ENCODE data around the gene F3. TPM values are rescaled to one million over a fixed set of nuclear protein-coding genes. Genes with fewer than 3 reads are reported as not detected.
"Not testable (repeated sequence)": the region's sequence is repeated elsewhere in the genome, so short reads cannot be mapped to it uniquely, and the experiment has no call there.

Gene F3
- total RNA-seq: 100 to 1,000 TPM in 1 of 2 donors, 10 to 100 TPM in 1; 72.2 to 116 TPM
- long read RNA-seq, donor 1, transcript F3-201 (6 exons, 2,287 nt): major isoform, 15 of 28 reads
- long read RNA-seq, donor 1, partial matches to known transcripts: 6 of 28 reads
- long read RNA-seq, donor 1, other reads (novel, unspliced or antisense): 5 of 28 reads
- long read RNA-seq, donor 2, transcript F3-201 (6 exons, 2,287 nt): major isoform, 57 of 86 reads
- long read RNA-seq, donor 2, transcript F3-202 (5 exons, 1,879 nt): minor isoform, 8 of 86 reads
- long read RNA-seq, donor 2, partial matches to known transcripts: 15 of 86 reads
- long read RNA-seq, donor 2, other reads (novel, unspliced or antisense): 6 of 86 reads

GRCh38 chr1:94541246-94542087, at the start of gene F3:
Gene F3 (minus strand): TSS chr1:94541759. CDS start chr1:94541636, 123 bp downstream.
- DNase-seq (ENCODE audit: low spot score): peak; percentile 97

DNA sequence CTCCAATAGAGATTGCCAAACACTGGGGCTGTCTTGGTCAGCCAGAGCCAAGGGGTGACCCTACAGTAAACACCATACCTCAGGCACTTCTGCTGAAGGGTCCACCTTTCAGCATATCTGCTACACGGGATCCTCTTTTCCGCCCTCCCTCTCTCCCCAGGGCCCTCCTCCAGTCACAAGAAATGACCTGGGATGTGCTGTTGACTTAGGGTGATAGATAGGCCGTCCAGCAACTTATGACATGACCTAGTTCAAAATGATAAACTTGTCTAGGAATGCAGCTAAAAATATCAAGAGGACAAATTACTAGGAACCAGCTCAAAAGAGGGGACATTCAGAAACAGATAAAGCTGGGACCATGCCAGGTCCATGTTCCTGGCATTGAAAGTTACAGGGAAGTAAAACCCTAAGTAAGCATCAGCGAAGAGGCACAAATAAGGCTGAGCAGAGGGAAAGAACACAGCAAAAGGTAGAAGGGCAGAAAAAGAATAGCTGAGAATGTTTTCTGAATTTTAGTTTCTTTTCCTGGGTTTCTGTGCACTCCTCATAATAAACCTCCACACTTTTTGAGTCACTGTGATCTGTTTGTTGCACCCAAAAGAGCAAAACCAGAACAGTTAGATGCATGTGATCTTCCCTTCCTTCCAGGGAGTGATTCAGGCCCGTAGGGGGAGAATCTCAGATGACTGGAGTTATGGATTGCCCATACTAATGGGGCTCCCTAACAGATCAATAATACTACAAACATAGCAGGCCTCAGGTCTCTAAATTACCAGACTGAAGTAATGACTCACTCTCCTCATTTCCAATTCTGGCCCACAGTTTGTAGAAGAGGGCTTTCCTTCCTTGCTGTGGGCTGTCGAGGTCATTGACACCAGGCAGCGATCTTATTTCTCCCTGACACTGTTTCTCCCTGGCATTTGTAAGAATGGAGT, 48.9 kb upstream of the F3 start:
- no peak for DNase-seq (ENCODE audit: low spot score)
- intact Hi-C loops (cut with DNase I): loop anchor here in 1 of 2 donors (5.0 kb wide), 1 partner anchor 212 kb away; no protein-coding TSS in a partner anchor

More at GRCh38 chr1:94541246-94542087, at the start of gene F3:
- intact Hi-C loops (cut with DNase I): no loop called here

DNA sequence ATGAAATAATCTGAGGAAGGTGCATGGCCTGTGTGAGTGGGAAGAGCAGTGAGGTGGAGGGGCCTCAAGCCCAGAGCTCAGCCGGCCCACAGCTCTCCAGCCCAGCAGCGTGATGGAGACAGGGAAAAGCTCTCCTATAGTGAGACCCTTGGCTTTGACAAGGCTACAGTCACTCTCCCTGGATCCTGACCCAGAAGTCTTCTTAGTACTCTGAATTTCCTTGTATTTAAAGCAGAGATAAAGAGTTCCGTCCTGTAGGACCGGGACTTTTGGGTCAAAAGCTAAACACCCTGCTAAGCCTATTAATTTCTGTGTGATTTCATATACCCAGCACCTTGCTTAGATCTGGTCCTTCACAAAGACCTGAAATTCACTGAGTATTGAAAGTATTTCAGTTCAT, 48.2 kb upstream of the F3 start:
- intact Hi-C loops (cut with DNase I): loop anchor here in 1 of 2 donors (5.0 kb wide), 1 partner anchor 213 kb away; no protein-coding TSS in a partner anchor
- no peak for DNase-seq (ENCODE audit: low spot score)

DNA sequence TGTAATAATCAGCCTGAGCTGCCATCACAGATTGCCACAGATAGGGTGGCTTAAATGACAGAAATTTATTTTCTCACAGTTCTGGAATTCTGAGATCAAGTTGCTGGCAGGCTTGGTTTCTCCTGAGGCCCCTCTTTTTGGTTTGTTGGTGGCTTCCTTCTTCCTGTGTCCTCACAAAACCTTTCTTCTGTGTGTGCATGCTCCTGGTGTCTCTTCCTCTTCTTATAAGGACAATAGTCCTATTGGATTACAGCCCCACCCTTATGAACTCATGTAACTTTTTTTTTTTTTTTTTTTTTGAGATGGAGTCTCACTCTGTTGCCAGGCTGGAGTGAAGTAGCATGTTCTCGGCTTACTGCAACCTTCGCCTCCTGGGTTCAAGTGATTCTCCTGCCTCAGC, 41.0 kb upstream of the F3 start:
- intact Hi-C loops (cut with DNase I): no loop called here
- DNase-seq (ENCODE audit: low spot score): no peak

DNA sequence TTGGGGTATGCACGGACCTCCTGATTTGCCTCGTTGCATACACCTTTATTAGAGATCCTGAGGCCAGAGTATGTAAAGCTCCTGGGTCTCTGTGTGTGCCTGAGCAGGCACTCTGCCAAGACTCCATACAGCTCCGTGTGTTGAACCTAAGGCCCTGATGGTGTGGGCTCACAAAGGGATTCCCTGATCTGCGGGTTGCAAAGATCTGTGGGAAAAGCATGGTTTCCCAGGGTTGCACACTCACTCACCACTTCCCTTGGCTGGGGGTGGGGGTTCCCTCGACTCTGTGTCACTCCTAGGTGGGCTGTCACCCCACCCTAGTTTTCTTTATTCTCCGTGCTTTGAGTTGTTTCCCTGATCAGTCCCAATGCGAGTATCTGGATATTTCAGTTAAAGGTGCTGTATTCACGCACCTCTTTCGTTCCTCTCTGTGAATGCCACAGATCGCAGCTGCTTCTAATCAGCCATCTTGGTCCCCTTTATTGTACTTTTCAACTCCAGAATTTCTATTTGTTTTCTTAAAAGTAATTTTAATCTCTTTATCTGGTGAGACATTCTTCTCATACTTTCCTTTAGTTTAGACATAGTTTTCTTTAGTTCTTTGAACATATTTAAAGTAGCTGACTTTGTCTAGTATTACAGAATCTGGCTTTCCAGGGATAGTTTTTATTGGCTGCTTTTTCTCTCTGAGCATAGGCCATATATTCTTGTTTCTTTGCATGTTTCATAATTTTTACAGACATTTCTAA, 39.0 kb upstream of the F3 start:
- DNase-seq (ENCODE audit: low spot score): no peak
- intact Hi-C loops (cut with DNase I): no loop called here

DNA sequence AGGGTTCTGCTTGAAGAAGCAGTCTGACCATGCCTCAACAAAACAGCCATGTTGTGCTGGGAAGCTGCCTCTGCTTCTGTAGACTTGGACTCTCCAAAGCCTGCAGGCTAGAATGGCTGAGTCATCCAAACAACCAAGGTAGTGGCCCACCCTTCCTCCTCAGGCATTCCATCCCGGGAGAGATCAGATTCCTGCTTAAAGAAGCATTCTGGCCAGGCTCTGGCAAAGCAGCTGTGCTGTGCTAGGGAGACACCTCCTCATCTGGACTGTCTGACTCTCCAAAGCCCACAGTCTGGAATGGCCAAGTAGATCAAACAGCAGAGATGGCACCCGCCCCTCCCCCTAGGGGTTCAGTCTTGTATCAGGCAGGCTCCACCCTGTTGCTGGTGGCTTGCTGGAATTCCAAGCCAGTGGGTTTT, 38.3 kb upstream of the F3 start:
- intact Hi-C loops (cut with DNase I): no loop called here
- DNase-seq (ENCODE audit: low spot score): no peak

GRCh38 chr1:94578856-94579255, 37.3 kb upstream of the F3 start:
- DNase-seq (ENCODE audit: low spot score): no peak
- intact Hi-C loops (cut with DNase I): no loop called here

- DNase-seq (ENCODE audit: low spot score); intact Hi-C loops (cut with DNase I): not testable (repeated sequence)
Measured at GRCh38 chr1:94573917-94574316, 32.4 kb upstream of the F3 start.

GRCh38 chr1:94572780-94573179, 31.2 kb upstream of the F3 start:
- intact Hi-C loops (cut with DNase I): no loop called here
- no peak for DNase-seq (ENCODE audit: low spot score)

- intact Hi-C loops (cut with DNase I); DNase-seq (ENCODE audit: low spot score): not testable (repeated sequence)
Measured at GRCh38 chr1:94570965-94571364, 29.4 kb upstream of the F3 start.

DNA sequence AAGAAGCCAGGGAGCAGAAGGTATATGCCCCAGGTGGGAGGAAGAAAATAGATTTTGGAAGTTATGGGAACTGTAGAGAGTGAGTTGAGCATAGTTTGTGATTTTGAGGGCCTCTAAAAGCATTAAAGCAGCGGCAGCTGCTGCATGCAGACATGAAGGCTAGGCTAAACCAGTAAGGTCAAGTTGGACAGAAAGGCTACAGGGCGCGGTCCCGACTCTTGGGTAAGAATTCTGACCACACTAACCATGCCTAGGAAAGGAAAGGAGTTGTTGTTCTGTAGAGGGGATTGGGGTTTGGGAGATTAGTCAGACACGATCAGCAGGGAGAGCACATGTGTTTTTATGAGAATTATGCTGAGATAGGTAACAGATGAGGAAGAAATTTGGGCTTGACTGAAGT, 27.2 kb upstream of the F3 start:
- intact Hi-C loops (cut with DNase I): not testable (repeated sequence)

GRCh38 chr1:94567975-94568607, 26.5 kb upstream of the F3 start:
- intact Hi-C loops (cut with DNase I); DNase-seq (ENCODE audit: low spot score): not testable (repeated sequence)

More for the DNA sequence above, 27.2 kb upstream of the F3 start:
- DNase-seq (ENCODE audit: low spot score): not testable (repeated sequence)

DNA sequence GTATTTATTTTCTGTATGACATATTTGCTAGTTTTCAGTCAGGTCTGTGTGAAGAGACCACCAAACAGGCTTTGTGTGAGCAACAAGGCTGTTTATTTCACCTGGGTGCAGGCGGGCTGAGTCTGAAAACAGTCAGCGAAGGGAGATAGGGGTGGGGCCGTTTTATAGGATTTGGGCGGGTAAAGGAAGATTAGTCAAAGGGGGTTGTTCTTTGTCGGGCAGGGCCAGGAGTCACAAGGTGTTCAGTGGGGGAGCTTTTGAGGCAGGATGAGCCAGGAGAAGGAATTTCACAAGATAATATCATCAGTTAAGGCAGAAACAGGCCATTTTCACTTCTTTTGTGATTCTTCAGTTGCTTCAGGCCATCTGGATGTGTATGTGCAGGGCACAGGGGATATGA, 24.9 kb upstream of the F3 start:
- intact Hi-C loops (cut with DNase I): not testable (repeated sequence)

GRCh38 chr1:94565901-94566300, 24.3 kb upstream of the F3 start:
- intact Hi-C loops (cut with DNase I): no loop called here
- no peak for DNase-seq (ENCODE audit: low spot score)

More for the DNA sequence above, 24.9 kb upstream of the F3 start:
- DNase-seq (ENCODE audit: low spot score): not testable (repeated sequence)

DNA sequence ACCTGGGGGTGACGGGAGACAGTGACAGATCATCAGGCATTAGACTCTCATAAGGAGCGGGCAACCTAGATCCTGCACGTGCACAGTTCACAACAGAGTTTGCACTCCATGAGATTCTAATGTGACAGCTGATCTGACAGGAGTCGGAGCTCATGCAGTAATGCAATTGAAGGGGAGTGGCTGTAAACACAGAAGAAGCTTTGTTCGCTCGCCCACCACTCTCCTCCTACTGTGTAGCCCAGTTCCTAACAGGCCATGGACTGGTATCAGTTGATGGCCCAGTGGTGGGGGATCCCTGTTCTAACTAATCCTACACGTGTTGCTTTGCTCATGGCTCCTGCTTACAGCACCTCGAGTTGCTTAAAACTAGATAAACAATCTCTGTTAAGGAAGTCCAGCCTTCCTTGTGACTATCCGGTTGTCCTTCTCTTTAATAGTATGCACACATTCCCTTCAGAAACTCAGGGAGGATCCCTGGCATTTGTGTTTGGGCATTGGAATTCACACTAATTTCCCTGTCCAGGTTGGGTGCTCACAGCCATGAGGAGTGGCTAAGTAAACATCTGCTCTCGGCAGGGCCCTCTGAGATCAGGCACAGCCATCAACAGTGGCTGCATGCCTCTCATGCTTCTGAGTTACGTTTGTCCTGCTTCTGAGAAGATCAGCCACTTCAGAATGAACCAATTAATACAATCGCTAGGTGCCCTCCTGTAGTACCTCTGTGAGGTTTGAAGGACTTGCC, 21.1 kb upstream of the F3 start:
- intact Hi-C loops (cut with DNase I): no loop called here
- no peak for DNase-seq (ENCODE audit: low spot score)

DNA sequence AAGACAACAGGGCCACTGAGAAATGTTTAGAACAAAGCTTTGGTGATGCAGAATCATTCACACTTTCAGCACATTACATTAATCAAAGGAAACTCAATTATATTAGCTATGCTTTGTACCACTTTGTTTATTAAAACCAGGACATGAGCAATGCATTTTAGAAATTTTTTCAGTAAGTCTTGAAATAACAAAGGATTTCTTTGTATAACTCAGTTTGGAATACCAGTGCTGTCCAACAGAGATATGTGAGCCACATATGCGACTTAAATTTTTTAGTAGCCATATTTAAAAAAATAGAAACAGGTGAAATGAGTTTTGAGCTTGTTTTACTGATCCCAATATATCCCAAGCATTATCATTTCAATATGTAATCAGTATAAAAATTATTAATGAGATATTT, 18.8 kb upstream of the F3 start:
- intact Hi-C loops (cut with DNase I): no loop called here
- DNase-seq (ENCODE audit: low spot score): no peak

DNA sequence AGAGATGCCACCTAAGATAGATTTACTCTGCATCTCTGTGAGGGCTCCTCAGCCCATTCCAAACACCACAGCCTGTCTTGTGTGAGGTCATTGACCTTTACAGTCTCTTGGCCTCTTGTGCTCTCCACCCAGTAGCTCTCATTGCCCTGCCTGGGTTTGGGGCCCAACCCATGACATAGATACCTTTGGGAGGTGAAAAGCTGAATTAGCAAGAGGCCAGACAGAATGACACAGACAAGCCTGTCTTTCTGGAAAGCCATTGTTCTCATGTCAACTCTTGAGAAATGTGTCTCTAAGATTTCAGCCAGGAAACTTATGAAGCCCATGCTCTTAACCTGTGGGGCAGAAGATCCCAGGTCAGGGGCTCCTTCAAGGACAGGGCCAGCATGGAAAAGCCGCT, 18.4 kb upstream of the F3 start:
- DNase-seq (ENCODE audit: low spot score): no peak
- intact Hi-C loops (cut with DNase I): no loop called here
